Stimulated activated CD8-positive, alpha-beta memory T cell treated with anti-CD3 and anti-CD28 coated beads, Interleukin-7, amount 100 ng/mL, for 1 hour (primary cell): ENCODE measurements around the gene SPOP.
"Not testable (repeated sequence)": the region's sequence is repeated elsewhere in the genome, so short reads cannot be mapped to it uniquely, and the experiment has no call there.

Source experiments
- DNase-seq, 2 donors: peaks; one replicate each; pipeline ENCODE4 v3.0.0-alpha.2; 2020; ENCODE audit warnings: low read depth in 2 of 2

SPOP gene

GRCh38 chr17:49677933-49678847, at the start of gene SPOP:
SPOP (minus strand) TSS chr17:49678097; CDS start chr17:49622810, 55,287 bp downstream.
- DNase-seq: peak; percentile 97

GRCh38 chr17:49727380-49727779, 49.5 kb upstream of the SPOP start:
- no peak for DNase-seq

GRCh38 chr17:49725452-49726130, 47.7 kb upstream of the SPOP start:
- no peak for DNase-seq

GRCh38 chr17:49724552-49724951, 46.7 kb upstream of the SPOP start:
- DNase-seq: not testable (repeated sequence)

- DNase-seq: no peak
Observed at GRCh38 chr17:49723423-49723822, 45.5 kb upstream of the SPOP start.

- DNase-seq: no peak
Observed at GRCh38 chr17:49722066-49722465, 44.2 kb upstream of the SPOP start.

- no peak for DNase-seq
Observed at GRCh38 chr17:49717371-49717861, 39.5 kb upstream of the SPOP start.

GRCh38 chr17:49716668-49717364, 38.9 kb upstream of the SPOP start:
- no peak for DNase-seq

GRCh38 chr17:49715717-49716279, 37.9 kb upstream of the SPOP start:
- peak in 1 of 2 donors; percentile 23 for DNase-seq

- no peak for DNase-seq
Observed at GRCh38 chr17:49715216-49715615, 37.3 kb upstream of the SPOP start.

GRCh38 chr17:49708515-49709183, 30.8 kb upstream of the SPOP start:
- no peak for DNase-seq

- DNase-seq: peak; percentile 93 to 95
Observed at GRCh38 chr17:49707608-49708514, 30.0 kb upstream of the SPOP start, which contains the start of gene SLC35B1. SLC35B1 (minus strand) TSS chr17:49707964; CDS start chr17:49707833, 131 bp downstream.

GRCh38 chr17:49707246-49707607, 29.3 kb upstream of the SPOP start:
- no peak for DNase-seq

- DNase-seq: no peak
Observed at GRCh38 chr17:49705254-49705653, 27.4 kb upstream of the SPOP start.

GRCh38 chr17:49703557-49704277, 25.8 kb upstream of the SPOP start:
- no peak for DNase-seq

- DNase-seq: no peak
Observed at GRCh38 chr17:49700960-49701359, 23.1 kb upstream of the SPOP start.

GRCh38 chr17:49699966-49700575, 22.2 kb upstream of the SPOP start:
- no peak for DNase-seq

- no peak for DNase-seq
Observed at GRCh38 chr17:49698005-49698404, 20.1 kb upstream of the SPOP start.

- peak; percentile 27 to 30 for DNase-seq
Observed at GRCh38 chr17:49696233-49696761, 18.4 kb upstream of the SPOP start.
